ENCODE data around the gene PBX1.

PBX1 gene

DNA sequence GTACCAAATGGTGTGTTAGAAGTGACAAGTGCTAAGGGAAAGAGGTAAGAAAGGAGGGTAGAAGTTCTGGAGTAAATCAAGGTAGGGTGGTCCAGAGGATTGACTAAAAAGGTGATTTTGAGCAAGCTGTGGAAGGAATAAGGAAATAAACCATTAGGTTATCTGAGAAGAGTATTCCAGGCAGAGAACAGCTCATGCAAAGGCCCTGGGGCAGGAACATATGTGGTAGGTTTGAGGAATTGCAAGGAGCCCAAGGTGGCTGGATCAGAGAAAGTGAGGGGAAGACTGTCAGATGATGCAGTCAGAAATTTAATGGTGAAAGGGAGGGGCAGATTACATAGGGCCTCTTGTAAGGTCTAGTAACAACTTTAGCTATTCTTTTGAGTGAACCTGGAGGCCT is 302.6 kb downstream of the PBX1 start:
- TF ChIP-seq, protein P1, sequence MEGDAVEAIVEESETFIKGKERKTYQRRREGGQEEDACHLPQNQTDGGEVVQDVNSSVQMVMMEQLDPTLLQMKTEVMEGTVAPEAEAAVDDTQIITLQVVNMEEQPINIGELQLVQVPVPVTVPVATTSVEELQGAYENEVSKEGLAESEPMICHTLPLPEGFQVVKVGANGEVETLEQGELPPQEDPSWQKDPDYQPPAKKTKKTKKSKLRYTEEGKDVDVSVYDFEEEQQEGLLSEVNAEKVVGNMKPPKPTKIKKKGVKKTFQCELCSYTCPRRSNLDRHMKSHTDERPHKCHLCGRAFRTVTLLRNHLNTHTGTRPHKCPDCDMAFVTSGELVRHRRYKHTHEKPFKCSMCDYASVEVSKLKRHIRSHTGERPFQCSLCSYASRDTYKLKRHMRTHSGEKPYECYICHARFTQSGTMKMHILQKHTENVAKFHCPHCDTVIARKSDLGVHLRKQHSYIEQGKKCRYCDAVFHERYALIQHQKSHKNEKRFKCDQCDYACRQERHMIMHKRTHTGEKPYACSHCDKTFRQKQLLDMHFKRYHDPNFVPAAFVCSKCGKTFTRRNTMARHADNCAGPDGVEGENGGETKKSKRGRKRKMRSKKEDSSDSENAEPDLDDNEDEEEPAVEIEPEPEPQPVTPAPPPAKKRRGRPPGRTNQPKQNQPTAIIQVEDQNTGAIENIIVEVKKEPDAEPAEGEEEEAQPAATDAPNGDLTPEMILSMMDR (IDR thresholded peaks at IDR 0.05; ENCODE audit: insufficient read depth, missing control alignments) = no peak
- no peak for DNase-seq (ENCODE audit: insufficient read length, low spot score)
- no peak for FAIRE-seq

DNA sequence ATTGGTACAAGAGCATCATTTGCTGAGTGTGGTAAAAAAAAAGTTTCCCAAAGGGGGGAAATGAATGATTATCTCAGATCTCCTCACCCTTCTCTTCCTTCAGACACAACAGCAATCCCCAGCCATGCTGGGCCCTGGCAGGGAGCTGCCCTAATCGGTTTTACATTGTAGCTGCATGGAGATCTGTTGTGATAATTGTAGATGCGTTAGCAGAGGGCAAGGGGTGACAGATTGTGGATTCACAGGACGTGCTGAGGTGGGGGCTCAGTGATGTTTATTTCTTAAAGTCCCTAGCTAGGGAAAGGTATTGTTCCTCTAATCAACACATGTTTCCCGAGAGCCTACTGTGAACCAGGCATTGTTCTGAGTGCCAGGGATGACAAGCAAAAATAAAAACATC is 304.1 kb downstream of the PBX1 start:
- DNase-seq (ENCODE audit: insufficient read length, low spot score) (no peak), FAIRE-seq (no peak)
- TF ChIP-seq, protein P1 (IDR thresholded peaks at IDR 0.05; ENCODE audit: insufficient read depth, missing control alignments) = no peak

DNA sequence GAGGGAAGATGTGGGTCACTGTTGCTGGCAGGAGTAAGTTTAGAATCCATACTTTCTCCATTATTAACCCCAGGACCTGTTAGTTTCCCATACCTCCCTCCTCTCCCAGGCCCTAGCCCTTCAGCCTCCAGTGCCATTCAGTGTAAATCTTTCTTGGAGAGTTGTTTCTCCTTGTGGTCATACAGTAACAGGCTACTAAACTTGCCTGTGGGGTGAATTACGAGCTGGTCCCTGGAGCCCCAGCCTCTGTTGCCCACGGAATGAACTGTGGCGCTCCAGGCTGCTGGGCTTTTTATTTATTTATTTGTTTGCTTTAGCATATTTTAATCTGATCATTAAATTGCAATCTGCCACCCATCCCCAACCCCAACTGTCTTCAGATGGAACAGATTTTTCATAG is 305.2 kb downstream of the PBX1 start:
- FAIRE-seq (no peak), DNase-seq (ENCODE audit: insufficient read length, low spot score) (no peak)
- TF ChIP-seq, protein P1 (IDR thresholded peaks at IDR 0.05; ENCODE audit: insufficient read depth, missing control alignments) = no peak

DNA sequence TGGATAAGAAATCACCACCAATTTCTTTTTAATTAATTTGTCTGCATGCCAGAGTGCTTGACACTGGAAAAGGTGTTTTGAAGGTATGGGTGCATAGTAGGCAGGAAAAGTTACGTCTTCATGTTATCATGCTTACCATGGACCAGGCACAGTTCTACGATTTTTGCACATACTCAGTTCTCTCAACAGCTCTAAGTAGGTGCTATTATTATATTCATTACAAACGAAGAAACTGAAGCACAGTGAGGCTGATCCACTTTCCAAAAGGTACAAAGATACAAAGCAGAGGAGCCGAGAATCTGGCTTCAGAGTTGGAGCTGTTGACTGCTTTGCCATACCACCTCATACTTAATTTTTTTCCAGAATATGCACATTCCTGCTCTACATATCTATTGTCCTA is 306.4 kb downstream of the PBX1 start:
- FAIRE-seq (no peak), DNase-seq (ENCODE audit: insufficient read length, low spot score) (no peak)
- TF ChIP-seq, protein P1 (IDR thresholded peaks at IDR 0.05; ENCODE audit: insufficient read depth, missing control alignments) = no peak

DNA sequence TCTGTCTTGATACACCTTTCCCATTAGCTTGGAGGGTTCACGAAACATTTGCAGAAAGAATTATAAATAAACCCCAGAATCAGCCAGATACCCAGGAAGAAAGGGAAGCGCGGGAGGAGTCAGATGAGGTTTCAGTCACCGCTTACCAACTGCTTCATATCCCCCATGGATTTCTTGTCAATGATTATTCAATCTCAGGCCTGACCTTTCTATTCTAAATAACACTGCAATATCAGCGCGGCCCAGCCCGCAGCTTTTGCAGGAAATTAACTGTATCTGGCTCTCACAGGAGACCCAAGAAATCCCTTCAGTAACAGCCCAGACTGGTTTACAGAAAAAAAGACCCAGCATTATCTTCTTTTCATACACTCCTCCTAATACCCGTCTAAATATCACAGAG is 308.6 kb downstream of the PBX1 start:
- TF ChIP-seq, protein P1 (IDR thresholded peaks at IDR 0.05; ENCODE audit: insufficient read depth, missing control alignments) = no peak
- FAIRE-seq (no peak), DNase-seq (ENCODE audit: insufficient read length, low spot score) (no peak)

DNA sequence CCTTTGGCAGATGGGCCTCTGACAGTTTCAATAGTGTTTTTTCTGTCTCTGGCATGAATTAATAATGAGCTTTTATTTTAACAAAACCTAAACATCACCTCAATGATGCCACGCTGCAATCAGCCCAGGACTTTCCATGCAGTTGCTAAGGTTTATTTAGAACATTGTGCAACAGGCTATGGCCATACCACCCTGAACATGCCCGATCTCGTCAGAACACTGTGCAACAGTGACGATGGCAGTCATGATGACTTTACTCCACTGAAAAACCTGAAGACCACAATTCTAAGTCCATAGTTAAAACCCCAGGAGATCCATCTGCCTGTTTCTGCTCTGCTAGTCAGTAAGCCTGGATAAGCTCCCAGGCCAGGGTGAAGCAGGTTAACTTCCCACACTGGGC is 310.0 kb downstream of the PBX1 start:
- TF ChIP-seq, protein P1 (IDR thresholded peaks at IDR 0.05; ENCODE audit: insufficient read depth, missing control alignments) = no peak
- no peak for FAIRE-seq
- no peak for DNase-seq (ENCODE audit: insufficient read length, low spot score)

DNA sequence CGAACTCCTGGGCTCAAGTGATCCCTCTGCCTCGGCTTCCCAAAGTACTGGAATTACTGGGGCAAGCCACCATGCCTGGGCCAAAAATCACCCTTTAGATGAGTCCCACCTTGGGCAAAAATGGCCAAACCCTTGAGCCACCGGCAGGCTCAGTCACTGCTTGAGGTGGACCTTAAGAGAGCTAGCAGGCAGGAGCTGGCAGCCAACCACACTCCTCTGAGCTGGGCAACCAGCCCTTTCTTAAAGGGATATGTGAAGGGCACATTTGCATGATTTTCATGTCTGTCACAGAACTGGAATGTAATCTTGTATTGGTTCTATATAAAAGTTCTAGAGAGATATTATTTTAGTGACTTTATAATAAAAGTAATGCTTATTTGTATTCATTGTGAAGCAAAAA is 316.5 kb downstream of the PBX1 start:
- FAIRE-seq (no peak), DNase-seq (ENCODE audit: insufficient read length, low spot score) (no peak)
- TF ChIP-seq, protein P1 (IDR thresholded peaks at IDR 0.05; ENCODE audit: insufficient read depth, missing control alignments) = no peak
